NCI-H2107 (cell line): ENCODE measurements around the gene ATP2B1.

ENCODE experiments used
- DNase-seq: peaks from one replicate; lab custom pipeline; 2025; lab: John Stamatoyannopoulos, UW

Gene ATP2B1

GRCh38 chr12:89692439-89692838 lies 16.2 kb downstream of the ATP2B1 start:
- no peak for DNase-seq

- DNase-seq, result no peak
These were observed 17.0 kb downstream of the ATP2B1 start for GRCh38 chr12:89691659-89692058.

GRCh38 chr12:89690925-89691324 lies 17.7 kb downstream of the ATP2B1 start:
- DNase-seq, result no peak

GRCh38 chr12:89689306-89689705 lies 19.3 kb downstream of the ATP2B1 start:
- no peak for DNase-seq

- no peak for DNase-seq
These were observed 22.3 kb downstream of the ATP2B1 start for GRCh38 chr12:89686311-89686710.

DNA sequence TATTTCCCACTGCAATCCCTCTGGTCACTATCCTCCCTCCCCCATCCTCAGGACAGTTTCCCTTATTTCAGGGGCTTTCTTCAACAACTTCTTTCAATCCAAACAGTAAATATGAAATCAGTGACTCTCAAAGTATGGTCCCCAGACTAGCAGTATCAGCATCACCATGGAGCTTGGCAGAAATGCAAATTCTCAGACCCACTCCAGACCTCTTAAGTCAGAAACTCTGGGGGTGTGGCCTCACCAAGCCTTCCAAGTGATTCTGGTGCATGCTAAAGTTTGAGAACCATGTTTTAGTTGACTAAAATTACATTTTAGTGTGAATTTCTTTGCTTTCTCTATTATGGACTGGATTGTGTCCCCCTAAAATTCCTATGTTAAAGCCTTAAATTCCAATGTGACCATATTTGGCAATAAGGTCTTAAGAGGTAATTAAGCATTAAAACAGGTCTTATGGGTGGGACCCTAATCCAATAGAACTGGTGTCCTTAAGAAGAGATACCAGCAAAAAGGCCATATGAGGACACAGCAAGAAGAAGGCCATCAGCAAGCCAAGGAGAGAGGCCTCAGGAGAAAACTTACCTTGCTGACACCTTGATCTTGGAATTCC lies 23.2 kb downstream of the ATP2B1 start:
- no peak for DNase-seq

DNA sequence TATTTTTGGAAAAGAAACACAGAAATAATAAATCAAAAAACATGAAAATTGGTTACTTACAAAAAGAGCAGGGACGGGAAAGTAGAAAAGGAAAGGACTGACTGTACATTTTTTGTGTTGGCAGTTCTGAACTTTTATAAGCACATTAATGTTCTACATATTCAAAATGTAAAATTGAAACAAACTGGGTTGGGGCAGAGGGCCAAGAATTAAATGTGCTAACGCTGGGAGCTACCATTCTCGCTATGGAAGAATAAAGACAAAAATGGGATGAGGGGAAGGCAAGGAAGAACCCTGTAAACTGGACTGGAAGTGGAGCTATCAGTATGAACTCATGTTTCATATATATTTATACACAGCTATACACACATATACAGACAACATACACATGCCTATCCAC lies 24.5 kb downstream of the ATP2B1 start:
- DNase-seq, result no peak

DNA sequence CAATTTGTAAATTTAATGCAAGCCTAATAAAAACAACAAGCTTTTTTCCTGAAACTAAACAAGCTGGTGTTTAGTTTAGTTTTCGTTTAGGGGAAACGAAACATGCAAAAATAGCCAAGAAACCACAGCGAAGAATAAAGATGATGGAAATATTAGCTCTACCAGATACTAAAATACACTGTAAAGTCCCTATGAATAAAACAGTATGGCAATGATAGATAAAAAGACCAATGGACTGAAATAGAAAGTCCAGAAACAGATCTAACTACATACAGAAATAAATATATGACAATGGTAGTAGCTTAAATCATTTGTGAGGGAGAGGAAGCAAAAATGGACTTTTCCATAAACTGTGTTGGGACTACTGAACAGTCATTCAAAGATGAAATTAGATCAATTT lies 26.4 kb downstream of the ATP2B1 start:
- no peak for DNase-seq

DNA sequence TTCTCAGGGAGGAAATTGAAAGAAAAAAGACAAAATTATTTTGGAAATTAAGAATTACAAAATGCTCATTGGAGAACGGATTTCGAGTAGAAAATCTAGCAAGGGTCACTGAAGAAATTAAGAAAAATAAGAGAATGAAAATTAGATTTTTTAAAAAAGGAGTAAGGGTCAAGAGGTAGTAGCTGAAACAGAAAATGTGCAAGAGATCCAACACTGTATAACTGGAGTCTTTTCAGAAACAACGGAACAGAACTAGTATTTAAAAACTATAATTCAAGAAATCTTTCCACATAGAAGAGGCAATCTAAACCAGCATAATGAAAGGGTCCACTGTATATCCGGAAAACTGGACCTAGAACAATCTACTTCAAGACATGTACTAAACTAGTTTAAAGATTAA lies 28.2 kb downstream of the ATP2B1 start:
- no peak for DNase-seq

DNA sequence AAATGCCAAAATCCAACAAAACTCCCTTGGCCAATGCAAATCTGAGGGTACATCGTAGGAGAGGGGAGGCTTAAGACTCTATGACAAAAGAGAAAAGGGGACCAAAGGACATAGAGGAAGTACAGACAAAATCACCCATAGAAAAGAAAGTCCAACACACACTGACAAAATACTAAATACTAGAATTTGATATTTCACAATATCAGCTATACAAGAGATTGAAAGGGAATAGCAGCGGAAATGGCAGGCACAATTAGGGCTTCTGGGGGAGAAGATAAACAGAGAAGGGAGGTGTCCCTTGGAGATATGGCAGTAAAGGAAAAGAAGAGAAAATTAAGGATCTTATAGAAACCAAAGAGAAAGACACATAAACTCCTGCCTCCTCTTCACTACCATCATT lies 29.0 kb downstream of the ATP2B1 start:
- DNase-seq, result no peak

- DNase-seq, result no peak
These were observed 30.4 kb downstream of the ATP2B1 start for GRCh38 chr12:89678225-89678624.

GRCh38 chr12:89676930-89677329 lies 31.7 kb downstream of the ATP2B1 start:
- no peak for DNase-seq

DNA sequence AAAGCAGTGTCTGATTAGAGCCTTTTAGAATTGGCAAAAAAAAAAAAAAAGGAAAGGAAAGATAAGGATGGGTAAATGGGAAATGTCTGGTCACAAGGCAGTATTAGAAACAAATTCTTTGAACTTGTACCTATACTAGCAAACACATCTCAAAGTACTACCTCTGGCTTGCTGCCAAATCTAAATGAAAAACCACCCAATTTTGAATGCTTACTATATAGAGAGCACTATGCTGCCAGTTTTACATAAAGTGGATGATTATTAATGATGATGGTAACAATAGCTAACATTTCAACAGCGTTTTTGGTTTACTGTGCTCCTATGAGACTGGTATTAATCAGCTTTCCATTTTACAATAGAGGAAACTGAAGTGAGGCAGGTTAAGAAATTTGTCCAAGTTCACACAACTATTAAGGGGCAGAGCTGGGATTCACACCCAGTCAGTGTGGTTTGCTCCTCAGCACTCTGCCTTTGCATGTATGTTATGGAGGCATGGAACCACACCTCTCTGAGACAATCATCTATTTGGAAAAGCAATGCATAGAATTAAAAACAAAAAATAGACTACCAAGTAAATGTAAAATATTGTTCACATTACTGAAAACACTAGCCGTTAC lies 34.2 kb downstream of the ATP2B1 start:
- DNase-seq, result no peak

DNA sequence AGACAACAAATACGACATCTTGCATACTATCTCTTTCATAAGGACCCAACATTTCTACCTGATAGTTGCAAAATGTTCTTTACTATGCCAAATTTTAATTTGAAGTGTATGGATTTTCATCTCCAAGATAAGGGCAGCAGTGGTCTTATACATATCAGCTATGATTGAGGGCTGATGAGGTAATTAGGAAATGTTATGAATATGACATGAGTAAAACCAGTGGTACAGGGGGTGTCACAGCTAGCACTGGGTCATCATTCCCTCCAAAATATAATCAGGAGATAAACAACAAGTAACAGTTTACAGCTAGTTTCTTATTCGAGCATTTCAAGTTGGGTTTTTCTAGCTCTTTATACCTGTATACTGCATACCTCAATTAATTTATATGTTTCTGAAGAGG lies 35.0 kb downstream of the ATP2B1 start:
- no peak for DNase-seq

DNA sequence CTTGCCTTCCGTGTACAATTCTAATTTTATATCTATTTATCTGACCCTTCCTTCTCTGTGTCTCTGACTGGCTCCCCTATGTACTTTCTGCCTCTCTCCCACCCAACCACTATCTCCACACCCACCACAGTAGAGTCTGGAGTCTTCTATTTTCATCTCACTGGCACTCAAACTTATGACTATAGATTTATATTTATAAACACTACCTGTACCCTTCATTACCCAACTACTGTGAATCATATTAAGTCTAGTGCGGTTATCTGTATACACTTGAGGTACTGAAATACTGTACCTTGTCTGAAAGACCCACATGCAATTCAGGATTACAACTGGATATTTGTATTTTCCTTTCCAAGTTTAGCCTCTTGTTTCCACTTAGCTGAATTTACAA lies 36.1 kb downstream of the ATP2B1 start:
- no peak for DNase-seq

DNA sequence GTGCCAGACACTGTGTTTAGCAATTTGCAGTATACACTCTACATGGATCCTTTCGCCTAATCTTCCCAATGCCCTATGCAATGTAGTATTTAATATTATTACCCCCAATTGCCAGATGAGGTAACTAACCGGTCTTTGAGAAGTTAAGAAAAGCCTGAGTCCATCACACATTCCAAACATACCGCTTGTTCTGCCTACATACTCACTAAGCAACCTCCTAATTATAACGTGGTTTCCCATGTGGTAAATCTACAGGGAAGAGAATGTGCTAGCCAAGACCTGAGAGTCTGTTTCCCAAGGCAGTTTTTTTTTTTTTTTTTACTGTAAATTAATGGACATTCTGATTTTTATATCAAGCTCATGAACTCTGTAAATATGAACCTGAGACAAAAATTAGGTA lies 37.2 kb downstream of the ATP2B1 start:
- DNase-seq, result no peak

DNA sequence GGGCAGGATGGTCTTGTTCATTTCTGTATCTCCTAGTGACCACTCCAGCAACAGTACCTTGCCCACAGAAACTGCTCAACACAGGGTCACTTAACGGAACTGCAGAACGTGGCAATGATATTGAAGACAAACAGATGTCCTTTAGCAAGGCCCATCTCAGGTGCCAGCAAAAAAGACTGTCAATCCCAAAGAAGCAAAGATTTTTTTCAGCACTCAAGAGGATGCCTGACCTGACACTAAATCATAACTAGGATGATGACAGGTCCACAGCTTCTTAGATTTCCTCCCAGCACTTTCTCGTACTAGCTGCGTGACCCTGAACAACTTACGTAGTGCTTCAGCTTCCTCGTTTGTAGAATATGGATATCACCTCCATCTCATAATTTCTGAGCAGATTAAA lies 39.4 kb downstream of the ATP2B1 start:
- no peak for DNase-seq

DNA sequence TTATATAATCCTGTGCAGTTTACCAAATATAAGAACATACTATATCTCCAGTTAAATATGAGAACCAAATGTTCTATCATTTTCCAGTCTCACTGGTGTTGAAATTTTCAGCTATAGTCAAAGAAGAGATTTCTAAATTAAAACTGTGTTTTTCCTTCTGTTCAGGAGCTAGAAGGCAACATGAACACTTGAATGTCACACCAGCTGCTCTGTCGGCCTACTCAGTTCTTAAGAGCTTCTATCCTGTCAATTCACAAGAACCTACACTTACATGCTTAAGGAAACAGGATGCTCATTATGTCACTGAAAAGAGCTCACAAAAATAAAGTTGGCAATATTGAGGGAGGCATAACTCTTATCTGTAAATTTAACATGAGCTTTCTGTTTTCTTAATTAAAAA lies 43.1 kb downstream of the ATP2B1 start:
- DNase-seq, result no peak

DNA sequence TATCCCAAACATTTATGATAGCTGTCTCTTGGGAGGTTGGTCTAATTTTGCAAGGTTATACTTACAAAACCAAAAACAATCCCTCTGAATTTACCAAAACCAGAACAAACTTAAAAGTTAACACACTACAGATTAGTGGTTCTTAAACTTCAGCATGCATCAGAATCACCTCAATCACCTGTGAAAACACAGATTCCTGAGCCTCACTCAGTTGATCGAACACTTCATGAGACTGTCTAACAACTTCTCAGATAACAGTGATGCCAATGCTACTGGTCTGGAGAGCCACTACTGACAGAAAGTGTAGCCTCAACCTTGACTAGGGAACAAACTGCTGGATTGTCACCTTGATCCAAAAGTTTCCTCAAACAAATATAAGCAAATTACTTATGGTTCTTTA lies 44.2 kb downstream of the ATP2B1 start:
- no peak for DNase-seq

GRCh38 chr12:89663577-89664357 lies 44.9 kb downstream of the ATP2B1 start:
- DNase-seq, result no peak

DNA sequence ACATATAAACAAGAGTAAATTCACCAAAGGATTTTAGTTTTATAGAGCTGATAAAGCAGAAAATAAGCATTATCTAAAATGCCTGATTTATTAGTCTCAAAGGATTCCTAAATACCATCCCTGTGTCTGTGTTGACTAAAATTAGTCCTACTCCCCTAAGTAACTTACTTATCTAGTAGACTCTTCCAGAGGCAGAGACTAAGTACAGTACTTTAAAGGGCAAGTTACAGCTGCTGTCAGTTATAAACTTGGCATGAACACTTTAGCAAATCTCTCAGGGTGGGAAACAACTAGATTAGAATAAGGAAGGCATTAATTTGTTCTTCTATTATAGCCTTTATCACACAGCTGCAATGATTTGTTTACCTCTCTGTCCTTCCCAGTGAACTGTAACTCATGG lies 46.0 kb downstream of the ATP2B1 start:
- no peak for DNase-seq

- no peak for DNase-seq
These were observed 46.8 kb downstream of the ATP2B1 start for GRCh38 chr12:89661706-89662330.

DNA sequence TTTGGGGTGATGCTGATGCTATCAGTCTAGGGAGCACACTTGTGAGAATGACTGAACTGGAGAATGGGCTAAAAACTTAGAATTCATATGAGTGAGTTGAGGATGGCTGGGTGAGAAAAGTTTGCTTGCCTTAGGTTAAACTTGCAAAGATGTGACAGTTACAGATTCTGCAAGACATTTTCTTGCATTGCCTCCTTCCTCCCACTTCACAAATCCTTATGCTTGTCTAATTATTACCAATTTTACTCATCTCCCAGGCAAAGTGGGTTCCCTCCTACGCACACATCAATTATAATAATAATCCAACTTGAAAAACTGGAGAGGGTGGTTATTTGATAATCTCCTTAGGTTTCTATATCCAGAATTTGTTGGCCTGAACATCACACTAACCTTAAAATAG lies 50.9 kb downstream of the ATP2B1 start:
- no peak for DNase-seq
